GM12878 (cell line): Measurements from ENCODE around the gene NFILZ. TPM values are rescaled to one million over a fixed set of nuclear protein-coding genes. Genes with fewer than 3 reads are reported as not detected.

Experiments used
- BCLAF1 ChIP-seq: fragments of 450-650 bp; IDR thresholded peaks from 2 replicates; pipeline ENCODE4 v1.6.1; 2017; ENCODE audit warnings: antibody characterized with exemption, mild to moderate bottlenecking, moderate library complexity
- CBFB ChIP-seq: IDR thresholded peaks from 2 replicates; pipeline ENCODE4 v1.6.1; 2016; ENCODE audit warnings: antibody characterized with exemption, low read depth
- CREM ChIP-seq: IDR thresholded peaks from 2 replicates; pipeline ENCODE4 v1.6.1; 2014; ENCODE audit warnings: antibody characterized with exemption, low read depth
- CTCF ChIP-seq, 3 experiments: IDR thresholded peaks in 2 of 3; conservative IDR thresholded peaks in 1 of 3; 2 replicates each; pipeline ENCODE4 v1.5.1; 2011; ENCODE audit warnings: low read depth in 3 of 3, low read length in 3 of 3, mild to moderate bottlenecking in 3 of 3, control low read depth in 2 of 3, moderate library complexity in 2 of 3, inconsistent platforms in 1 of 3, mixed read lengths in 1 of 3; ENCODE audit not compliant: control insufficient read depth in 2 of 3, insufficient read depth in 1 of 3; ENCODE audit errors: extremely low read depth in 1 of 3
- FOXM1 ChIP-seq: IDR thresholded peaks from 2 replicates; pipeline ENCODE4 v1.6.1; 2012; ENCODE audit warnings: low read depth, mild to moderate bottlenecking, inconsistent platforms, low read length, moderate library complexity
- HCFC1 ChIP-seq: fragments of 150-350 bp; IDR thresholded peaks from 2 replicates; pipeline ENCODE4 v1.6.1; 2014; ENCODE audit warnings: low read length
- NR2F1 ChIP-seq: fragments of 450-650 bp; conservative IDR thresholded peaks from 2 replicates; pipeline ENCODE4 v1.6.1; 2017; ENCODE audit warnings: mild to moderate bottlenecking
- RAD21 ChIP-seq: IDR thresholded peaks from 2 replicates; pipeline ENCODE4 v1.6.1; 2011; ENCODE audit warnings: mild to moderate bottlenecking, low read depth, low read length, moderate library complexity; ENCODE audit not compliant: insufficient read depth
- RB1 ChIP-seq: fragments of 450-650 bp; formaldehyde crosslinking; IDR thresholded peaks from 2 replicates; pipeline ENCODE4 v1.6.1; 2017; ENCODE audit warnings: mild to moderate bottlenecking, borderline replicate concordance
- RUNX3 ChIP-seq: IDR thresholded peaks from 2 replicates; pipeline ENCODE4 v1.6.1; 2012; ENCODE audit warnings: low read length, inconsistent platforms
- SMARCA5 ChIP-seq: fragments of 450-650 bp; IDR thresholded peaks from 2 replicates; pipeline ENCODE4 v1.6.1; 2017; ENCODE audit warnings: mild to moderate bottlenecking
- SMC3 ChIP-seq: IDR thresholded peaks from 2 replicates; pipeline ENCODE4 v1.6.1; 2011; ENCODE audit warnings: low read length, improper control_type of control experiment, borderline replicate concordance
- TCF3 ChIP-seq: IDR thresholded peaks from 2 replicates; pipeline ENCODE4 v1.6.1; 2012; ENCODE audit warnings: low read depth, mild to moderate bottlenecking, low read length, borderline replicate concordance; ENCODE audit not compliant: insufficient read depth
- ZBED1 ChIP-seq: IDR thresholded peaks from 2 replicates; pipeline ENCODE4 v1.6.1; 2016; ENCODE audit warnings: borderline replicate concordance
- ZNF622 ChIP-seq: fragments of 450-650 bp; IDR thresholded peaks from 2 replicates; pipeline ENCODE4 v1.6.1; 2017; ENCODE audit warnings: mild to moderate bottlenecking, inconsistent platforms
- polyA plus RNA-seq, 11 experiments: library from polyadenylated mRNA; depleted of rRNA in 4 of 11; unstranded in 6 of 11; stranded (reverse) in 5 of 11; fragments of >200 nt; fragmentation: Nextera tagmentation in 4 of 11; fragmentation: Illumina TruSeq in 1 of 11; extraction: Ambion mirVana in 4 of 11; extraction: Trizol in 1 of 11; gene quantifications; 1 replicate in 1 of 11; 2 replicates in 10 of 11; pipeline versions ENCODE4 v1.2.1 to v1.2.3, GENCODE V29; 2011 to 2016; ENCODE audit warnings: inconsistent platforms in 2 of 11, missing spikeins in 2 of 11, low read depth in 1 of 11
- total RNA-seq, 4 experiments: library from RNA; depleted of rRNA in 3 of 4; stranded (reverse); fragments of >200 nt in 3 of 4; fragmentation: Illumina TruSeq in 1 of 4; extraction: Trizol in 1 of 4; gene quantifications; 2 replicates each; pipeline versions ENCODE4 v1.2.1 to v1.2.3, GENCODE V29; 2013 to 2021

NFILZ gene
- total and polyA plus RNA-seq, 10 of the 15 experiments (the other 5 are each of a cell fraction or from before 2014, with no cell fraction given), result not detected

- TF ChIP-seq HCFC1, result peak; percentile 24; the same call in 1 of the 2 replicates
- TF ChIP-seq RUNX3, result peak; percentile 25; the same call in 1 of the 2 replicates
- no peak for TF ChIP-seq ZBED1
- peak; percentile 92 for TF ChIP-seq SMARCA5
- no peak for TF ChIP-seq CBFB
- peak; percentile 79 for TF ChIP-seq RAD21
- peak; percentile 94 for TF ChIP-seq TCF3
- no peak for TF ChIP-seq NR2F1
- TF ChIP-seq FOXM1, result peak; percentile 42; the same call in 1 of the 2 replicates
- no peak for TF ChIP-seq ZNF622
- TF ChIP-seq SMC3, result peak; percentile 87
- TF ChIP-seq CTCF (IDR thresholded peaks at IDR 0.05 in 2 of 3, conservative IDR thresholded peaks at IDR 0.05 in 1 of 3; ENCODE audit: control insufficient read depth in 2 of 3, extremely low read depth in 1 of 3, insufficient read depth in 1 of 3, low read depth in 3 of 3, low read length in 3 of 3), result peak; percentile 99
- no peak for TF ChIP-seq CREM
- no peak for TF ChIP-seq BCLAF1
- TF ChIP-seq RB1, result peak; percentile 65; the same call in 1 of the 2 replicates
Measured at GRCh38 chr19:8580710-8581281, 49.6 kb upstream of the NFILZ start (continued).
